ENCODE data around the gene TAMM41. TPM values are rescaled to one million over a fixed set of nuclear protein-coding genes. Genes with fewer than 3 reads are reported as not detected.
A peak's percentile ranks its signal among the peaks of the same experiment; 100 is the strongest.
"Not testable (repeated sequence)": the region's sequence is repeated elsewhere in the genome, so short reads cannot be mapped to it uniquely, and the experiment has no call there.

TAMM41 gene
- total RNA-seq = 10 to 100 TPM; 10.0 to 15.9 (median 11.4) TPM

GRCh38 chr3:11846281-11847266, at the start of gene TAMM41:
TSS of gene TAMM41 (minus strand) at chr3:11846885. CDS start at chr3:11846636, 249 bp downstream.
- 2 to 5% methylated on average over 51 to 57 of the region's 71 CpGs for WGBS, 2 donors
- Histone ChIP-seq H3K9me3 (no peaks in the 10 kb centered on the region), H3K27ac (peak within 1 kb of the TSS; percentile 39 to 82 (median 75)), H3K4me1 (peaks cover 11 to 20% of the 10 kb centered on the region in 2 donors), H3K36me3 (peaks cover 0 to 14% of the 10 kb centered on the region in 2 donors), H3K27me3 (no peaks in the 10 kb centered on the region), H3K4me3 (replicated peaks in 1 of 3) (peak within 1 kb of the TSS; percentile 53 to 63 (median 62))
- DNase-seq = peak; percentile 87 to 91
- intact Hi-C loops (cut with DNase I) = no loop called here
- peak; percentile 65 to 95 (median 84) for TF ChIP-seq CTCF (IDR thresholded peaks at IDR 0.05)
- TF ChIP-seq POLR2A (IDR thresholded peaks at IDR 0.05) = peak in 1 of 2 donors; percentile 77

GRCh38 chr3:11878837-11879236, 32.2 kb upstream of the TAMM41 start:
- Histone ChIP-seq H3K27me3 (no peaks in the 10 kb centered on the region), H3K4me3 (replicated peaks in 1 of 3) (no peak overlapping the region), H3K4me1 (no peaks in the 10 kb centered on the region), H3K36me3 (no peaks in the 10 kb centered on the region), H3K9me3 (no peaks in the 10 kb centered on the region), H3K27ac (no peak overlapping the region)
- no peak for TF ChIP-seq CTCF (IDR thresholded peaks at IDR 0.05)
- TF ChIP-seq POLR2A (IDR thresholded peaks at IDR 0.05) = no peak
- intact Hi-C loops (cut with DNase I) = no loop called here
- no peak for DNase-seq
- 67 to 71% methylated on average over 5 of the region's 5 CpGs for WGBS, 2 donors

- H3K4me3 ChIP-seq (replicated peaks in 1 of 3); intact Hi-C loops (cut with DNase I); H3K27me3 ChIP-seq; H3K9me3 ChIP-seq; DNase-seq; H3K27ac ChIP-seq; H3K4me1 ChIP-seq; H3K36me3 ChIP-seq: not testable (repeated sequence)
- 94 to 100% methylated on average over 1 of the region's 1 CpG for WGBS, 2 donors
Measured at GRCh38 chr3:11874707-11875106, 28.0 kb upstream of the TAMM41 start.

GRCh38 chr3:11863739-11864138, 17.1 kb upstream of the TAMM41 start:
- H3K4me3 ChIP-seq (replicated peaks in 1 of 3); DNase-seq; H3K36me3 ChIP-seq; H3K27ac ChIP-seq; H3K27me3 ChIP-seq; intact Hi-C loops (cut with DNase I); H3K4me1 ChIP-seq; H3K9me3 ChIP-seq: not testable (repeated sequence)
- WGBS, 2 donors = 76 to 77% methylated on average over 1 of the region's 1 CpG

GRCh38 chr3:11862584-11862983, 15.9 kb upstream of the TAMM41 start:
- H3K9me3 ChIP-seq; H3K27me3 ChIP-seq; H3K4me3 ChIP-seq (replicated peaks in 1 of 3); H3K36me3 ChIP-seq; H3K4me1 ChIP-seq; intact Hi-C loops (cut with DNase I); H3K27ac ChIP-seq; DNase-seq: not testable (repeated sequence)
- 91 to 96% methylated on average over 2 of the region's 2 CpGs for WGBS, 2 donors

- H3K9me3 ChIP-seq; intact Hi-C loops (cut with DNase I); H3K27me3 ChIP-seq; H3K4me3 ChIP-seq (replicated peaks in 1 of 3); DNase-seq; H3K4me1 ChIP-seq; H3K36me3 ChIP-seq; H3K27ac ChIP-seq: not testable (repeated sequence)
- 92 to 96% methylated on average over 6 of the region's 6 CpGs for WGBS, 2 donors
Measured at GRCh38 chr3:11862145-11862544, 15.5 kb upstream of the TAMM41 start.

GRCh38 chr3:11860213-11860612, 13.5 kb upstream of the TAMM41 start:
- H3K27me3 ChIP-seq; H3K9me3 ChIP-seq; H3K4me1 ChIP-seq; H3K36me3 ChIP-seq; DNase-seq; H3K27ac ChIP-seq; intact Hi-C loops (cut with DNase I); H3K4me3 ChIP-seq (replicated peaks in 1 of 3): not testable (repeated sequence)
- WGBS, 2 donors = 31 to 45% methylated on average over 1 of the region's 1 CpG
